ENCODE results near the gene EVA1A.

Gene EVA1A

GRCh38 chr2:75589391-75590105, 28.8 kb upstream of the EVA1A start:
- no peak for DNase-seq

- DNase-seq = no peak
Observed at GRCh38 chr2:75587954-75588587, 27.3 kb upstream of the EVA1A start.

- no peak for DNase-seq
Observed at GRCh38 chr2:75586971-75587370, 26.2 kb upstream of the EVA1A start.

GRCh38 chr2:75582840-75583239, 22.1 kb upstream of the EVA1A start:
- DNase-seq = no peak

GRCh38 chr2:75580606-75581005, 19.9 kb upstream of the EVA1A start:
- DNase-seq = no peak

- no peak for DNase-seq
Observed at GRCh38 chr2:75580156-75580555, 19.4 kb upstream of the EVA1A start.

GRCh38 chr2:75579186-75579585, 18.4 kb upstream of the EVA1A start:
- no peak for DNase-seq

GRCh38 chr2:75577280-75577679, 16.5 kb upstream of the EVA1A start:
- no peak for DNase-seq

GRCh38 chr2:75574106-75574505, 13.4 kb upstream of the EVA1A start:
- no peak for DNase-seq

- no peak for DNase-seq
Observed at GRCh38 chr2:75573145-75573878, 12.6 kb upstream of the EVA1A start.

GRCh38 chr2:75571730-75572430, 11.1 kb upstream of the EVA1A start:
- DNase-seq = no peak

- DNase-seq = no peak
Observed at GRCh38 chr2:75570948-75571729, 10.4 kb upstream of the EVA1A start.

GRCh38 chr2:75570024-75570947, 9.5 kb upstream of the EVA1A start:
- DNase-seq = no peak

- no peak for DNase-seq
Observed at GRCh38 chr2:75569546-75569945, 8.8 kb upstream of the EVA1A start.

- no peak for DNase-seq
Observed at GRCh38 chr2:75568174-75568573, 7.4 kb upstream of the EVA1A start.

GRCh38 chr2:75565472-75566462, 5.0 kb upstream of the EVA1A start:
- no peak for DNase-seq

- no peak for DNase-seq
Observed at GRCh38 chr2:75564713-75565359, 4.1 kb upstream of the EVA1A start.

GRCh38 chr2:75564026-75564688, 3.4 kb upstream of the EVA1A start:
- no peak for DNase-seq

GRCh38 chr2:75563591-75563990, 2.9 kb upstream of the EVA1A start:
- no peak for DNase-seq
